ENCODE measurements around the gene CAPN9. TPM values are rescaled to one million over a fixed set of nuclear protein-coding genes. Genes with fewer than 3 reads are reported as not detected.

The CAPN9 gene
- total and polyA plus RNA-seq, 2 donors = 0.19 to 0.46 TPM

GRCh38 chr1:230743899-230744298, 3.3 kb upstream of the CAPN9 start:
- Histone ChIP-seq H3K9me3 (ENCODE audit: control insufficient read depth in 2 of 2, insufficient read depth in 1 of 2, low read length in 1 of 2) (peaks cover 0 to under 1% of the 10 kb centered on the region in 2 donors), H3K36me3 (ENCODE audit: control insufficient read depth in 2 of 2, insufficient read depth in 2 of 2, low read length in 1 of 2) (no peaks in the 10 kb centered on the region), H3K4me3 (ENCODE audit: low read length in 2 of 2) (no peak overlapping the region), H3K4me1 (ENCODE audit: control insufficient read depth in 2 of 2, insufficient read depth in 2 of 2, low read length in 2 of 2) (peaks cover 0 to 2% of the 10 kb centered on the region in 2 donors), H3K27ac (ENCODE audit: low read depth in 1 of 2, low read length in 1 of 2) (no peak overlapping the region), H3K27me3 (ENCODE audit: control insufficient read depth in 2 of 2, insufficient read depth in 1 of 2, low read length in 1 of 2) (no peaks in the 10 kb centered on the region)
- no peak for DNase-seq (ENCODE audit: low read depth in 6 of 9, low spot score in 9 of 9)
- 92% methylated on average over 2 of the region's 2 CpGs for WGBS

- no peaks in the 10 kb centered on the region for H3K27me3 ChIP-seq (ENCODE audit: control insufficient read depth in 2 of 2, insufficient read depth in 1 of 2, low read length in 1 of 2)
- H3K36me3 ChIP-seq (ENCODE audit: control insufficient read depth in 2 of 2, insufficient read depth in 2 of 2, low read length in 1 of 2) = no peaks in the 10 kb centered on the region
- no peak for DNase-seq (ENCODE audit: low read depth in 6 of 9, low spot score in 9 of 9)
- peaks cover 0 to 3% of the 10 kb centered on the region in 2 donors for H3K9me3 ChIP-seq (ENCODE audit: control insufficient read depth in 2 of 2, insufficient read depth in 1 of 2, low read length in 1 of 2)
- H3K4me1 ChIP-seq (ENCODE audit: control insufficient read depth in 2 of 2, insufficient read depth in 2 of 2, low read length in 2 of 2) = peaks cover 0 to 2% of the 10 kb centered on the region in 2 donors
- no peak overlapping the region for H3K27ac ChIP-seq (ENCODE audit: low read depth in 1 of 2, low read length in 1 of 2)
- 95% methylated on average over 5 of the region's 5 CpGs for WGBS
- no peak overlapping the region for H3K4me3 ChIP-seq (ENCODE audit: low read length in 2 of 2)
Measured at GRCh38 chr1:230744382-230744781, 2.8 kb upstream of the CAPN9 start.

GRCh38 chr1:230745071-230745470, 2.1 kb upstream of the CAPN9 start:
- H3K4me3 ChIP-seq (ENCODE audit: low read length in 2 of 2) = no peak overlapping the region
- H3K27me3 ChIP-seq (ENCODE audit: control insufficient read depth in 2 of 2, insufficient read depth in 1 of 2, low read length in 1 of 2) = no peaks in the 10 kb centered on the region
- peaks cover 0 to 2% of the 10 kb centered on the region in 2 donors for H3K4me1 ChIP-seq (ENCODE audit: control insufficient read depth in 2 of 2, insufficient read depth in 2 of 2, low read length in 2 of 2)
- WGBS = 80% methylated on average over 3 of the region's 3 CpGs
- no peaks in the 10 kb centered on the region for H3K36me3 ChIP-seq (ENCODE audit: control insufficient read depth in 2 of 2, insufficient read depth in 2 of 2, low read length in 1 of 2)
- H3K9me3 ChIP-seq (ENCODE audit: control insufficient read depth in 2 of 2, insufficient read depth in 1 of 2, low read length in 1 of 2) = peaks cover 0 to 3% of the 10 kb centered on the region in 2 donors
- DNase-seq (ENCODE audit: low read depth in 6 of 9, low spot score in 9 of 9) = no peak
- no peak overlapping the region for H3K27ac ChIP-seq (ENCODE audit: low read depth in 1 of 2, low read length in 1 of 2)

- H3K27ac ChIP-seq (ENCODE audit: low read depth in 1 of 2, low read length in 1 of 2) = no peak overlapping the region
- H3K9me3 ChIP-seq (ENCODE audit: control insufficient read depth in 2 of 2, insufficient read depth in 1 of 2, low read length in 1 of 2) = peaks cover 0 to 3% of the 10 kb centered on the region in 2 donors
- no peak overlapping the region for H3K4me3 ChIP-seq (ENCODE audit: low read length in 2 of 2)
- DNase-seq (ENCODE audit: low read depth in 6 of 9, low spot score in 9 of 9) = no peak
- H3K4me1 ChIP-seq (ENCODE audit: control insufficient read depth in 2 of 2, insufficient read depth in 2 of 2, low read length in 2 of 2) = peaks cover 0 to 2% of the 10 kb centered on the region in 2 donors
- no peaks in the 10 kb centered on the region for H3K27me3 ChIP-seq (ENCODE audit: control insufficient read depth in 2 of 2, insufficient read depth in 1 of 2, low read length in 1 of 2)
- 98% methylated on average over 4 of the region's 4 CpGs for WGBS
- H3K36me3 ChIP-seq (ENCODE audit: control insufficient read depth in 2 of 2, insufficient read depth in 2 of 2, low read length in 1 of 2) = no peaks in the 10 kb centered on the region
Measured at GRCh38 chr1:230746617-230747016, 571 bp upstream of the CAPN9 start.

- Histone ChIP-seq H3K4me1 (ENCODE audit: control insufficient read depth in 2 of 2, insufficient read depth in 2 of 2, low read length in 2 of 2) (peaks cover 2% of the 10 kb centered on the region in 2 donors), H3K9me3 (ENCODE audit: control insufficient read depth in 2 of 2, insufficient read depth in 1 of 2, low read length in 1 of 2) (peaks cover 0 to 3% of the 10 kb centered on the region in 2 donors), H3K27me3 (ENCODE audit: control insufficient read depth in 2 of 2, insufficient read depth in 1 of 2, low read length in 1 of 2) (no peaks in the 10 kb centered on the region), H3K36me3 (ENCODE audit: control insufficient read depth in 2 of 2, insufficient read depth in 2 of 2, low read length in 1 of 2) (no peaks in the 10 kb centered on the region), H3K27ac (ENCODE audit: low read depth in 1 of 2, low read length in 1 of 2) (no peak overlapping the region), H3K4me3 (ENCODE audit: low read length in 2 of 2) (no peak overlapping the region)
- DNase-seq (ENCODE audit: low read depth in 6 of 9, low spot score in 9 of 9) = no peak
- 90% methylated on average over 16 of the region's 16 CpGs for WGBS
Measured at GRCh38 chr1:230747890-230748800, 957 bp downstream of the CAPN9 start.

GRCh38 chr1:230749150-230749549, 2.0 kb downstream of the CAPN9 start:
- H3K27ac ChIP-seq (ENCODE audit: low read depth in 1 of 2, low read length in 1 of 2) = no peak overlapping the region
- no peak for DNase-seq (ENCODE audit: low read depth in 6 of 9, low spot score in 9 of 9)
- peaks cover 2 to 7% of the 10 kb centered on the region in 2 donors for H3K4me1 ChIP-seq (ENCODE audit: control insufficient read depth in 2 of 2, insufficient read depth in 2 of 2, low read length in 2 of 2)
- no peak overlapping the region for H3K4me3 ChIP-seq (ENCODE audit: low read length in 2 of 2)
- H3K36me3 ChIP-seq (ENCODE audit: control insufficient read depth in 2 of 2, insufficient read depth in 2 of 2, low read length in 1 of 2) = no peaks in the 10 kb centered on the region
- H3K9me3 ChIP-seq (ENCODE audit: control insufficient read depth in 2 of 2, insufficient read depth in 1 of 2, low read length in 1 of 2) = peaks cover 0 to 3% of the 10 kb centered on the region in 2 donors
- WGBS = 87% methylated on average over 12 of the region's 12 CpGs
- H3K27me3 ChIP-seq (ENCODE audit: control insufficient read depth in 2 of 2, insufficient read depth in 1 of 2, low read length in 1 of 2) = no peaks in the 10 kb centered on the region

- H3K4me1 ChIP-seq (ENCODE audit: control insufficient read depth in 2 of 2, insufficient read depth in 2 of 2, low read length in 2 of 2) = peaks cover 2 to 7% of the 10 kb centered on the region in 2 donors
- peaks cover 0 to 3% of the 10 kb centered on the region in 2 donors for H3K9me3 ChIP-seq (ENCODE audit: control insufficient read depth in 2 of 2, insufficient read depth in 1 of 2, low read length in 1 of 2)
- H3K27ac ChIP-seq (ENCODE audit: low read depth in 1 of 2, low read length in 1 of 2) = no peak overlapping the region
- H3K4me3 ChIP-seq (ENCODE audit: low read length in 2 of 2) = no peak overlapping the region
- DNase-seq (ENCODE audit: low read depth in 6 of 9, low spot score in 9 of 9) = no peak
- 96% methylated on average over 3 of the region's 3 CpGs for WGBS
- H3K36me3 ChIP-seq (ENCODE audit: control insufficient read depth in 2 of 2, insufficient read depth in 2 of 2, low read length in 1 of 2) = no peaks in the 10 kb centered on the region
- no peaks in the 10 kb centered on the region for H3K27me3 ChIP-seq (ENCODE audit: control insufficient read depth in 2 of 2, insufficient read depth in 1 of 2, low read length in 1 of 2)
Measured at GRCh38 chr1:230749635-230750034, 2.4 kb downstream of the CAPN9 start.

GRCh38 chr1:230750576-230750975, 3.4 kb downstream of the CAPN9 start:
- peaks cover 2 to 7% of the 10 kb centered on the region in 2 donors for H3K4me1 ChIP-seq (ENCODE audit: control insufficient read depth in 2 of 2, insufficient read depth in 2 of 2, low read length in 2 of 2)
- no peak for DNase-seq (ENCODE audit: low read depth in 6 of 9, low spot score in 9 of 9)
- H3K36me3 ChIP-seq (ENCODE audit: control insufficient read depth in 2 of 2, insufficient read depth in 2 of 2, low read length in 1 of 2) = no peaks in the 10 kb centered on the region
- no peaks in the 10 kb centered on the region for H3K27me3 ChIP-seq (ENCODE audit: control insufficient read depth in 2 of 2, insufficient read depth in 1 of 2, low read length in 1 of 2)
- peaks cover 0 to 3% of the 10 kb centered on the region in 2 donors for H3K9me3 ChIP-seq (ENCODE audit: control insufficient read depth in 2 of 2, insufficient read depth in 1 of 2, low read length in 1 of 2)
- 95% methylated on average over 5 of the region's 5 CpGs for WGBS
- no peak overlapping the region for H3K4me3 ChIP-seq (ENCODE audit: low read length in 2 of 2)
- no peak overlapping the region for H3K27ac ChIP-seq (ENCODE audit: low read depth in 1 of 2, low read length in 1 of 2)

- 82% methylated on average over 6 of the region's 6 CpGs for WGBS
- peaks cover 2 to 7% of the 10 kb centered on the region in 2 donors for H3K4me1 ChIP-seq (ENCODE audit: control insufficient read depth in 2 of 2, insufficient read depth in 2 of 2, low read length in 2 of 2)
- H3K36me3 ChIP-seq (ENCODE audit: control insufficient read depth in 2 of 2, insufficient read depth in 2 of 2, low read length in 1 of 2) = no peaks in the 10 kb centered on the region
- no peaks in the 10 kb centered on the region for H3K27me3 ChIP-seq (ENCODE audit: control insufficient read depth in 2 of 2, insufficient read depth in 1 of 2, low read length in 1 of 2)
- peaks cover 0 to 3% of the 10 kb centered on the region in 2 donors for H3K9me3 ChIP-seq (ENCODE audit: control insufficient read depth in 2 of 2, insufficient read depth in 1 of 2, low read length in 1 of 2)
- no peak overlapping the region for H3K4me3 ChIP-seq (ENCODE audit: low read length in 2 of 2)
- H3K27ac ChIP-seq (ENCODE audit: low read depth in 1 of 2, low read length in 1 of 2) = no peak overlapping the region
- no peak for DNase-seq (ENCODE audit: low read depth in 6 of 9, low spot score in 9 of 9)
Measured at GRCh38 chr1:230750986-230751625, 3.9 kb downstream of the CAPN9 start.
